GM06990 (cell line): ENCODE data around the gene PLXNA4.

Experiments used
- DNase-seq: peaks from one replicate; pipeline ENCODE4 v3.0.0-alpha.2; 2011; ENCODE audit not compliant: insufficient read length; ENCODE audit errors: extremely low read depth
- H3K27me3 ChIP-seq: replicated peaks from 2 replicates; pipeline ENCODE4 v1.6.0; 2011; ENCODE audit warnings: low read length; ENCODE audit not compliant: control insufficient read depth, insufficient read depth
- H3K36me3 ChIP-seq: 2 replicates; pipeline ENCODE4 v1.5.1; 2011; ENCODE audit warnings: low read length; ENCODE audit not compliant: control insufficient read depth, insufficient read depth
- H3K4me3 ChIP-seq: replicated peaks from 2 replicates; pipeline ENCODE4 v1.5.1; 2011; ENCODE audit warnings: low read depth, mild to moderate bottlenecking, control low read depth, low read length
- TF ChIP-seq, protein P1 (sequence below): IDR thresholded peaks from 2 replicates; pipeline ENCODE4 v1.5.1; 2011; ENCODE audit warnings: low read length, control low read depth, mild to moderate bottlenecking, inconsistent platforms; ENCODE audit not compliant: insufficient read depth, poor library complexity, severe bottlenecking

Gene PLXNA4

DNA sequence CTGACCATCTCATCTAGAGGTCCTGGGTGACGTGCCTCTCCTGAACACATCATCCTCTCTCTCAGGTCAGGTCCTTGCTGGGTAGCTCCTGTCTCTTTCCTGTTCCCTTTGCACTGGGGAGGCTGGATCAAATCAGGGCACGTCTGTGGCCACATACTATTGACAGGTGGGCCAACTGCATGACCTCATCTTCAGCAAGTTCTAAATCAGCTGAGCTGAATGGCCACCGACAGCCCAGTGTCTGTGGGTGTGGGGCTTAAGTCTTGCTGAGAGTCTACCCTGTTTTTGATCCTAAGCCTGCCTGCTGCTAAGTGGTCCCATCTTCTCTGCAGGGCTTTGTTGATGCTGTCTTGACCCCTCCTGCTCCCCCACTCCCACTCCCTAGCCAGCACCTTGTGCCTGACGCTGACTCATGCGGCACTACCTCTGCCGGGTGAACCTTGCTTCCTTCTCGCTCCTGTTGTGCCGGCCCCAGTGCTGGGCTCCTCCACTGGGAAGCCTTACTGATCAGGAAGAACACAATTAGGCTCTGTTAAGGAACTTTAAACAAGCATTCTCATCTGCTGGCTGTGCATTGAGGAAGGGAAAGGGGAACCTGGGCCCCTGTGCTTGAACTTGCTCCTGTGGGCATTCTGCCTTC, 440.4 kb downstream of the PLXNA4 start:
- no peak for DNase-seq
- H3K27me3 ChIP-seq = no peaks in the 10 kb centered on the region; the same call in none of the 2 replicates
- TF ChIP-seq, protein P1, sequence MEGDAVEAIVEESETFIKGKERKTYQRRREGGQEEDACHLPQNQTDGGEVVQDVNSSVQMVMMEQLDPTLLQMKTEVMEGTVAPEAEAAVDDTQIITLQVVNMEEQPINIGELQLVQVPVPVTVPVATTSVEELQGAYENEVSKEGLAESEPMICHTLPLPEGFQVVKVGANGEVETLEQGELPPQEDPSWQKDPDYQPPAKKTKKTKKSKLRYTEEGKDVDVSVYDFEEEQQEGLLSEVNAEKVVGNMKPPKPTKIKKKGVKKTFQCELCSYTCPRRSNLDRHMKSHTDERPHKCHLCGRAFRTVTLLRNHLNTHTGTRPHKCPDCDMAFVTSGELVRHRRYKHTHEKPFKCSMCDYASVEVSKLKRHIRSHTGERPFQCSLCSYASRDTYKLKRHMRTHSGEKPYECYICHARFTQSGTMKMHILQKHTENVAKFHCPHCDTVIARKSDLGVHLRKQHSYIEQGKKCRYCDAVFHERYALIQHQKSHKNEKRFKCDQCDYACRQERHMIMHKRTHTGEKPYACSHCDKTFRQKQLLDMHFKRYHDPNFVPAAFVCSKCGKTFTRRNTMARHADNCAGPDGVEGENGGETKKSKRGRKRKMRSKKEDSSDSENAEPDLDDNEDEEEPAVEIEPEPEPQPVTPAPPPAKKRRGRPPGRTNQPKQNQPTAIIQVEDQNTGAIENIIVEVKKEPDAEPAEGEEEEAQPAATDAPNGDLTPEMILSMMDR = no peak
- H3K4me3 ChIP-seq = no peak overlapping the region
- H3K36me3 ChIP-seq = no peaks in the 10 kb centered on the region

DNA sequence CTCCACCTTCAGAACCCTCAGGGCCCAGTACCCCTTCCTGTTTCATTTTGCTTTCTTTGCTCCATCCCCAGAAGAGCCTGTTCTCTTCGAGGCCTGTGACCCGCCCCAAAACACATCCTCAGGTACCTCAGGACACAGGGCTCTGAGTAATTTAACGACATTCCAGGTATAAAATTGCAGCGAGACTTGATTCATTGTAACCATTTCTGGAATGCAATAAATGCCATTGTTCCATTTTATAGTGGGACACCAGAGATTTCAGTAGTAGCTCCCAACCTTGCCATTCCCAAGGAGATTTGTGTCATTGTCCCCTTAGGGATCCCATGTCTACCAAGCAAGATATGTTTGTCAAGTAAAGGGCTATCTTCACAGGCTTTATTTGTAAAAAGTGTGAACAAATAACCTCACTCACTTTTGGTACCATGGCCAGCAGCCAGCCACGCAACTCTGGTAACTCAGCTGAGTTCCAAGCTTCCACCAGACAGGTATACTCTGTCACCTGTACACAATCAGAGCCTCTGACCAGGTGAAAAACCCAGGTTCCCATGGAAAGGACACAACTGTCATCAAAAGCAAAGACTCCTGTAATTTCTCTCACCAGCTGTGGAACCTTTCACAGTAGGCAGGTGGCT, 441.3 kb downstream of the PLXNA4 start:
- no peak for DNase-seq
- H3K27me3 ChIP-seq = no peaks in the 10 kb centered on the region; the same call in none of the 2 replicates
- TF ChIP-seq, protein P1 = no peak
- no peak overlapping the region for H3K4me3 ChIP-seq
- no peaks in the 10 kb centered on the region for H3K36me3 ChIP-seq

DNA sequence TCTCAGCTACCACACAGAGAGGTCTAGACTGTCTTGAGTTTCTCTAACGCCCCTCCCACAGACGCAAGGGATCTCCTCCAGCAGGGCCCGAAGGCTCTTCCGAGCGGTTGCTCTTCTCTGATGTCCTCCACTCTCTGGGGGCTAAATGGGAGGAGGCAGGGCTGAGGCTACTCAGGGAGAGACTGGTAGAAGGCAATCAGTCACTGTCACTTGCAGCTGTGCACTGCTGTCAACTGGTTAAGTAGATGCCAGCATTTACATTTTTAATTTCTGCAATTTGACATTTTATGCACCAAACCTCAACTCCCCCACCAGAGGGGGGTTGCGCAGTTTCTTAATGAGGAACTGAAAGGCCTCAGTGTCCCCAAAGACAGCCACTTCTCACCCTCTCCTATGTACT, 442.8 kb downstream of the PLXNA4 start:
- no peak for DNase-seq
- H3K4me3 ChIP-seq = no peak overlapping the region
- no peaks in the 10 kb centered on the region; the same call in 1 of the 2 replicates for H3K27me3 ChIP-seq
- TF ChIP-seq, protein P1 = no peak
- H3K36me3 ChIP-seq = no peaks in the 10 kb centered on the region

DNA sequence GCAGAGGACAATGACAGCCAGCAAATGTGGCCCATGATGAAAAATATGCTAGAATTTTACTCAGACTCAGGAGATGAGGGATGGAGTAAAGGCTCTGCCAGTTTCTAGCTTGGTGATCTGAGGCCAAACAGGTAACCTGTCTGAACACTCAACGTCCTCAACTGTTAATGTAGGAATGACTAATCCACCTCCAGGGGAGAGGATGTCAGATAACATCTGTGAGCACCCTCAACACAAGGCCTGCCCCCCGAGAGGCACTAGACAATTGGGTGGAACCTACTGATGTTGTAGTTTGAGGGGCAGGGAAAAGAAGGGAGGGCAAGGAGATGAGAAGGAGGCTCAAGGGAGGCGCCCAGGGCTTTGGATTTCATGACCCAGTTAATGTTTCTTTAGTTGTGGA, 445.1 kb downstream of the PLXNA4 start:
- TF ChIP-seq, protein P1 = no peak
- DNase-seq = no peak
- Histone ChIP-seq H3K4me3 (no peak overlapping the region), H3K27me3 (no peaks in the 10 kb centered on the region; the same call in 1 of the 2 replicates), H3K36me3 (no peaks in the 10 kb centered on the region)

DNA sequence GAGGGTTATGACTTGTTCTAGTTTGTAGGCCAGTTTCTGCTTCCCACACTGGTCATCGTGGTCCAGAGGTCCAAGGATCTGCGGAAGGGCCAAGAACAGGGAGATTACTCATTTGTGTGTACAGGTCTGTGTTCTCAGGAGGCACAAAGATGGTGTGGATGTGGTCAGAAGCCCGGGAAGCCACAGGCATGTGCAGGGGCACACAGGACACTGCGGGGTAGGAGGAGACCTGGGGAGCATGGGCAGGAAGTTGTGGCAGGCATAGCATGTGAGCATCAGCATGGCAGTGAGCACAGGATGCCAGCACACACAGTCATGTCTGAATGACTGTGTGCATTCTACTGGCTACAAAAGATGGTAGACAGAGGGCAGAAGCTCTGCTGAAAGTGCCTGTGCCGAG, 445.8 kb downstream of the PLXNA4 start:
- no peak for DNase-seq
- no peak overlapping the region for H3K4me3 ChIP-seq
- TF ChIP-seq, protein P1 = no peak
- H3K27me3 ChIP-seq = no peaks in the 10 kb centered on the region; the same call in none of the 2 replicates
- no peaks in the 10 kb centered on the region for H3K36me3 ChIP-seq
